GM12864 (cell line): ENCODE measurements around the gene SGK1.

Experiments used
- DNase-seq: peaks from one replicate; pipeline ENCODE4 v3.0.0-alpha.2; 2011; ENCODE audit warnings: low read depth
- H3K4me3 ChIP-seq: 2 replicates; pipeline ENCODE4 v1.5.1; 2011; ENCODE audit warnings: mild to moderate bottlenecking, low read depth, low read length, control low read depth
- TF ChIP-seq, protein P1 (sequence below): IDR thresholded peaks from 2 replicates; pipeline ENCODE4 v1.5.1; 2011; ENCODE audit warnings: low read depth, mild to moderate bottlenecking, moderate library complexity, low read length, control low read depth, inconsistent platforms; ENCODE audit errors: missing control alignments

SGK1 gene

DNA sequence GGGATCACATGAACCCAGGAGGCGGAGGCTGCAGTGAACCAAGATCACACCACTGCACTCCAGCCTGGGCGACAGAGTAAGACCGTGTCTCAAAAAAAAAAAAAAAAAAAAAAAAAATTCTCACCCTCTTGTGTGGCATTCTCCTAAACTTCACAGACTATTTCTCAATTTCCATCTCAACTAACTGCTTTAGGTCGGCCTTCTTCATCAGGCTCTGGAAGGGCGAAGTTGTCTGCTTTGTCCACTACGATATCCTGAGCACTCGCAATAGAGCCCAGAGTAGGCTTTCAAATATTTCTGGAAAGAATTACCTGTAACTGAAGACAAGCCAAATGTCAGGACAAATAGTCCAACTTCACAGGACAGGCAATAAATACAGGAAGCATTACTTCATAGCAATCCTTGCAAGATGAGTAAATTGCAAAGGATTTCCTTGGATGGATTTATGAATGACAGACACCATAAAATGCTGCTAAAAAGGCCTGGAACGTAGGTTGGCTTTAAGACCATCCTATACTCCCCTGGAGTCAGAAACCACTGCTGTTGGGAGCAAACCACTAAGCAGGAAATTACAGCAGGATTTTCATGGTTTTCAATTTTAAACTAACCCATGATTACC lies 149.2 kb downstream of the SGK1 start:
- no peak overlapping the region for H3K4me3 ChIP-seq
- DNase-seq = no peak
- TF ChIP-seq, protein P1, sequence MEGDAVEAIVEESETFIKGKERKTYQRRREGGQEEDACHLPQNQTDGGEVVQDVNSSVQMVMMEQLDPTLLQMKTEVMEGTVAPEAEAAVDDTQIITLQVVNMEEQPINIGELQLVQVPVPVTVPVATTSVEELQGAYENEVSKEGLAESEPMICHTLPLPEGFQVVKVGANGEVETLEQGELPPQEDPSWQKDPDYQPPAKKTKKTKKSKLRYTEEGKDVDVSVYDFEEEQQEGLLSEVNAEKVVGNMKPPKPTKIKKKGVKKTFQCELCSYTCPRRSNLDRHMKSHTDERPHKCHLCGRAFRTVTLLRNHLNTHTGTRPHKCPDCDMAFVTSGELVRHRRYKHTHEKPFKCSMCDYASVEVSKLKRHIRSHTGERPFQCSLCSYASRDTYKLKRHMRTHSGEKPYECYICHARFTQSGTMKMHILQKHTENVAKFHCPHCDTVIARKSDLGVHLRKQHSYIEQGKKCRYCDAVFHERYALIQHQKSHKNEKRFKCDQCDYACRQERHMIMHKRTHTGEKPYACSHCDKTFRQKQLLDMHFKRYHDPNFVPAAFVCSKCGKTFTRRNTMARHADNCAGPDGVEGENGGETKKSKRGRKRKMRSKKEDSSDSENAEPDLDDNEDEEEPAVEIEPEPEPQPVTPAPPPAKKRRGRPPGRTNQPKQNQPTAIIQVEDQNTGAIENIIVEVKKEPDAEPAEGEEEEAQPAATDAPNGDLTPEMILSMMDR = no peak

DNA sequence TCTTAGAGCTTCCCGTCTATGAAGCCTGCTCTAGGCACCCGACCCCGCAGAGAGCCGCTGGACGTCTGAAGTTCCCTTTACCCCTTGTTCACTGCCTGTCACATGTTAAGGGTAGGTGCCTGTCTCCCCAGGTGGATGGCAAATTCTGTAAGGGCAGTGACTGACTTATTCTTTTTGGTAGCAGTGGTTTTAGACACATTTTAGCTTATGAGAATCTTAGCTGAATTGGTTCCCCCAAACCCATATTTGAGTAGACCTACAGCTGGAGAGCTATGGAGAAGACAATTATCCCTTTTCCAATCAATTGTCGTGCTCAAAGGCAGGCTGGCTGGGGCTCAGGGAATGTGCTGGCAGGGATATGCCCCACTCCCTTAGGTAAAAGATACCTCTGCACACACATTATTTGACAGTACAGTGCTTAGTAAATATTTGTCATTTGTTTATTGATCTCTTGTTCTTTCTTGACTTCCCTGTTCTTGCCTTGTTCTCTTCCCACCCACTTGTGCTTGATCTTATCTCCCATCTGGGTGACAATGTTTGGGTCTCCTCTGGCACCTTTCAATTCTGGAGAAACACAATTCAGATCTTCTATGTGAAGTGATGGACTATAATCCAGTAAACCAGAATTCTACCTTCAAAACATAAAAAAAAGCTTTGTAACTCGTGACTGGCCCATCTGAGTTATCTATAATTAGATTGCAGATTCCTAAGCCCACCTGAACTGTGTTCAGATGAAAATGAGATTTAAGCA lies 151.2 kb downstream of the SGK1 start:
- TF ChIP-seq, protein P1 = no peak
- H3K4me3 ChIP-seq = no peak overlapping the region
- no peak for DNase-seq

DNA sequence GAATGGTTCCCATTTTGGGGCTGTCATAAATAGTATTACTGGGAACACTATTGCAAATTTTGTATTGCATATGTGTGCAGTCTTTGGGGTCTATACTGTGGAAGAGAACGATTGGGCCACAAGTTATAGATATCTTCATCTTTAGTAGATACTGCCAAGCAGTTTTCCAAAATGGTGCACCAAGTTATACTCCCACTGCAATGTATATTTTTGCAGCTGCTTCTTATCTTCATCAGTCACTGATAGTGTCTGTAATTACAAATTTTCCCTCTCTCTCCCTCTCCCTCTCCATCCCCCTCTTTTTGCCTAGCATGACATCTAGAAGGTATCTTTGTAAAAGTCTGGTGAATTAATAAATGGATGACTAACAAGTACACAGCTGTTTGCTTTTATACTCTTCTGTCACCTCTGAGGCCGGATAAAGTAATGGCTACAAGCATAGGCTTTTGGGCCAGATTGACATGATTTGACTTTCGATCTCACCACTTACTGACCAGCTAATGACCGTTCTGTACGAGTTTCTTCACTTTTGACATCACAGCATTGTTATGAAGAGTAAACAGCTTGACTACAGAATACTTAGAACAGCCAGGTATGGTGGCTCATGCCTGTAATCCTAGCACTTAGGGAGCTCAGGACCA lies 152.2 kb downstream of the SGK1 start:
- no peak for DNase-seq
- TF ChIP-seq, protein P1 = no peak
- no peak overlapping the region for H3K4me3 ChIP-seq

DNA sequence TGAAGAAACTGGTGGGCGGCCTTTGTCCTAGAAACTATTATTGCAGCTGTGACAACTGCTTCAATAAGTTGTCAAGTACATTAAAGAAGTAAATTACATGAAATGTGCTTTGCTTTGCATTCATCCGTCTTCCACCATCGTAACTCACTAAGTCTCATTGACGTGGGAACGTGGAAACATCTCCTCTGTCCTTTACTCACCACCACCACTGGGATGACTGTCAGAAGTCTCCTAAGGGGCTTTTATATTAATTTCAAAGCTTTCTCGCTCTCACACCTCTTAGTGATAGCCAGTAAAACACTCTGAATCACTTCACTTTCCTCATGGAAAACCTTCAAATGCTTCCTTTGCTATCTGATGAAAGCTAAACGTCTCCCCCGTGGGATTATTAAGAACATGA lies 153.6 kb downstream of the SGK1 start:
- DNase-seq = no peak
- TF ChIP-seq, protein P1 = no peak
- H3K4me3 ChIP-seq = no peak overlapping the region

DNA sequence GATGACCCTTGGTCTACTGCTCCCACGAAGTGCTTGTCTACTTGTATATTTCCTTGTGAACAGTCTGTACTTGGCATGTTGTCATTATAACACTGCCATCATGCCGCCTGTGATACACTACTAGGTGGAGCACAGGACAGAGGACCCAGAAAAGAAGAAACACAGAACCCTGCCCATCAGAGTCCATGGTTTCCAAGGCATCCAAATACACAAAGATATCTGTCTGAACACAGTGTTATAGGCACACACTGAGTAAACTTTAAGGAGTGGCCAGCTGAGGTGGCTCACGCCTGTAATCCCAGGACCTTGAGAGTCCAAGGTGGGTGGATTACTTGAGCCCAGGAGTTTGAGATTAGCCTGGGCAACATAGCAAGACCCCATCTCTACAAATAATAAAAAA lies 155.0 kb downstream of the SGK1 start:
- H3K4me3 ChIP-seq = no peak overlapping the region
- DNase-seq = no peak
- TF ChIP-seq, protein P1 = no peak

DNA sequence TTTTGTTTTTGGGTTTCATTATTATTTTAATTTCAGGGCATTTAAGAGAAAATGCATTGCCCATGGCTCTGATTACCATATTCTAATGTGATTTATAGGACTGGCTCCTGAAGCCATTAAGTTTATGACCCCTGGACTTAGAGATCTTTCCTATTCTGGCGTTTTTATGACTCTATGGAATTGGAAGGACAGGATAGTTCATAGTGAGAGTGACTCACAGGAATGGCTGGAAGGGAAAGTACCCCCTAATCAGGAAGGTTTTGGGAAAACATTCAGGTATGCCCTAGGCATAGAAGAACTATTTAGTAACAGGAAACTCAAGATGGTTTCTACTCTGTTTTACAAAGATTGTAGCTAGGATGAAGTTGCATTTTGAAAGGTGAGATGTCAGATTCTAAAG lies 156.9 kb downstream of the SGK1 start:
- DNase-seq = no peak
- TF ChIP-seq, protein P1 = no peak
- H3K4me3 ChIP-seq = no peak overlapping the region
